Choroid plexus epithelial cell (primary cell): ENCODE results near the gene KLHL41.

Experiments used
- DNase-seq: peaks from one replicate; pipeline ENCODE4 v3.0.0-alpha.2; 2010; ENCODE audit warnings: low read depth
- H3K4me3 ChIP-seq: 2 replicates; pipeline ENCODE4 v1.5.1; 2011; ENCODE audit warnings: low read depth, mild to moderate bottlenecking, control low read depth, low read length, moderate library complexity
- TF ChIP-seq, protein P1 (sequence below): conservative IDR thresholded peaks from 2 replicates; pipeline ENCODE4 v1.5.1; 2011; ENCODE audit warnings: low read depth, mild to moderate bottlenecking, control low read depth, inconsistent platforms, low read length, moderate library complexity

KLHL41 gene

DNA sequence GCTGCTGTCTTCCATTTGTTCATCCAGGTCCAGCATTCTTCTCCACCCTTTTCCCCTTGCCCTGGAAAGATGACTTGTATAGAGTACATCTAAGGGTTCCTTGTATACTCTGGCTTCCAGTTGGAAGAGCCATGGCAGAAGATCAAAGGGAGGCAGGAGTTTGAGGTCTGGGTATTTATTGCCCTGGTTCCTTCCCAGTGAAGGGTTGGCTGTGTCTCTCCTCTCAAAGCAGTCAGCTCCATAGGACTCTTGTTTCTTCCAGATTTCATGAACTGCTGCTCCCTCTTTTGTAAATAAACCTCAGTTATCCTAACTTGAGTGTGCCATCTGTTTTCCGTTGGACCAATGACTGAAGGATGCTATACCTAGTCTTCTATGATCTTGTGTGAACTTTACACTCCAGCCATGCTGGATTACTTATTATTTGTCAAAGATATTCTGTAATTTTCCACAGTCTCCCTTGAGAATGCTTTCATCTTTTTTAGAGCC is 23.8 kb upstream of the KLHL41 start:
- no peak overlapping the region for H3K4me3 ChIP-seq
- no peak for DNase-seq
- TF ChIP-seq, protein P1, sequence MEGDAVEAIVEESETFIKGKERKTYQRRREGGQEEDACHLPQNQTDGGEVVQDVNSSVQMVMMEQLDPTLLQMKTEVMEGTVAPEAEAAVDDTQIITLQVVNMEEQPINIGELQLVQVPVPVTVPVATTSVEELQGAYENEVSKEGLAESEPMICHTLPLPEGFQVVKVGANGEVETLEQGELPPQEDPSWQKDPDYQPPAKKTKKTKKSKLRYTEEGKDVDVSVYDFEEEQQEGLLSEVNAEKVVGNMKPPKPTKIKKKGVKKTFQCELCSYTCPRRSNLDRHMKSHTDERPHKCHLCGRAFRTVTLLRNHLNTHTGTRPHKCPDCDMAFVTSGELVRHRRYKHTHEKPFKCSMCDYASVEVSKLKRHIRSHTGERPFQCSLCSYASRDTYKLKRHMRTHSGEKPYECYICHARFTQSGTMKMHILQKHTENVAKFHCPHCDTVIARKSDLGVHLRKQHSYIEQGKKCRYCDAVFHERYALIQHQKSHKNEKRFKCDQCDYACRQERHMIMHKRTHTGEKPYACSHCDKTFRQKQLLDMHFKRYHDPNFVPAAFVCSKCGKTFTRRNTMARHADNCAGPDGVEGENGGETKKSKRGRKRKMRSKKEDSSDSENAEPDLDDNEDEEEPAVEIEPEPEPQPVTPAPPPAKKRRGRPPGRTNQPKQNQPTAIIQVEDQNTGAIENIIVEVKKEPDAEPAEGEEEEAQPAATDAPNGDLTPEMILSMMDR = no peak

DNA sequence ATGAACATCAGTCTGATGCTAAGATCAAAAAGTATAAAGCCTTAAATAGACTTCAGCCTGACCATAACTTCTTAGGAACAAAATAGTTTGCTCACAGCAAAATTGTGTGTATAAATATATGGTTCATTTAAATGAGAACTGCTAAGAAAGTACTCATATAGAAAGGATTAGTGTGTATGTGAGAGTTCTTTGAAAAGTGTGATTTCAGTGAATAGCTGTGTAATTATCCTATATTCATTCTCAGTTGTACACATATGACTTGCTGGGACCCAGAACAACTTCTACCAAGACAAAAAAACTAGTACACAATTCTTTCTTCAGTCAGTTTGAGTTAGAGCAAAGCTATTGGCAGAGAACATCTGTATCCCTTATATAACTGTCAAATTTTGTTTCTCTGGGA is 23.0 kb upstream of the KLHL41 start:
- no peak for DNase-seq
- no peak overlapping the region for H3K4me3 ChIP-seq
- TF ChIP-seq, protein P1 = no peak

DNA sequence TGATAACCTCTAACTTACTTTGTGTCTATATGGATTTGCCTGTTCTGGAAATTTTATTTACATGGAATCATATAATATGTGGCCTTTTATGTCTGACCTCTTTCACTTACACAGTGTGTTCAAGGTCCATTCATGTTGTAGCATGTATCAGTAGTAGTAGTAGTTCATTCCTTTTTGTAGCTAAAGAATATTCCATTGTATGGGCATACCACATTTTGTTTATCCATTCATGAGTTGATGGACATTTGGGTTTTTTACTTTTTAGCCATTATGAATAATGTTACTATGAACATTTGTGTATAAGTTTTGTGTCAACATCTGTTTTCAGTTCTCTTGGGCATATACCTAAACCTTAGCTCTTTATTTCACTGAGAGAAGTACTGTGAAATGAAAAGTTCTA is 18.7 kb upstream of the KLHL41 start:
- no peak overlapping the region for H3K4me3 ChIP-seq
- TF ChIP-seq, protein P1 = no peak
- DNase-seq = no peak

DNA sequence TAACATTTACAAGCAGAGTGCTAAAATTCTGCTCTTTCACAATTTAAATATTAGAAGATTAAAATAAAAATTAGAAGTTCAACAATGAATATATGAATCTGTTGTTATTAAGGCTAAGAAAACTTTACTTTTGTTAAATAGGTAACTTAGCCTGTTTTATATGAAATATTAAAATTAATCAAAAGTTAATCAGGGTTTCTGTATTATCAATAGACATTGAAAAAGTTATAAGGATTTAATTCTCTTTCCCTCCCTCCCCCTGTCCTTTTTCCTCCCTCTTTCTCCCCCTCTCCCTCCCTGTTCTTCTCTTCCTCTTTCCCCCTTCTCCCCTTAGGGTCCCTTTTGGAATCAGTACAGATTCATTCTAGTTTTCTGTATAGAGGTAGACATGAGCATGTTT is 18.1 kb upstream of the KLHL41 start:
- no peak overlapping the region for H3K4me3 ChIP-seq
- no peak for DNase-seq
- TF ChIP-seq, protein P1 = no peak

DNA sequence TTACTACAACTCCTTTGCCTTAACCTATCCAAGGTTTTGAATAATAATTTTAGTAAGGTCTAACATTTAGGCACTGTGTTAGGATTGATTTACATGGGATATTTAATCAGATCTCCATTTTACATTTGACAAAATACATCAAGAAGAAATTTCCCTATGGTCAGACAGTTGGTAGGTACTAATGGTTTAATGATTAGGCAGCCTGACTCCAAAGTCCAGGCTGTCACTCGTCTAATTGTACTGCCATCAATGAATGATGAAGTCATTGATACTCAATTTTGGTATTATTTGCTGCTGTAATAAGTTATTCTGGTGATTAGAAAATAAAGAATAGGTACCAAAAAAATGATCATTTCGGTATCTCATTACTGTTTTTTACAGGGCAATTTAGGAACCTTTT is 16.1 kb upstream of the KLHL41 start:
- DNase-seq = no peak
- TF ChIP-seq, protein P1 = no peak
- no peak overlapping the region for H3K4me3 ChIP-seq

DNA sequence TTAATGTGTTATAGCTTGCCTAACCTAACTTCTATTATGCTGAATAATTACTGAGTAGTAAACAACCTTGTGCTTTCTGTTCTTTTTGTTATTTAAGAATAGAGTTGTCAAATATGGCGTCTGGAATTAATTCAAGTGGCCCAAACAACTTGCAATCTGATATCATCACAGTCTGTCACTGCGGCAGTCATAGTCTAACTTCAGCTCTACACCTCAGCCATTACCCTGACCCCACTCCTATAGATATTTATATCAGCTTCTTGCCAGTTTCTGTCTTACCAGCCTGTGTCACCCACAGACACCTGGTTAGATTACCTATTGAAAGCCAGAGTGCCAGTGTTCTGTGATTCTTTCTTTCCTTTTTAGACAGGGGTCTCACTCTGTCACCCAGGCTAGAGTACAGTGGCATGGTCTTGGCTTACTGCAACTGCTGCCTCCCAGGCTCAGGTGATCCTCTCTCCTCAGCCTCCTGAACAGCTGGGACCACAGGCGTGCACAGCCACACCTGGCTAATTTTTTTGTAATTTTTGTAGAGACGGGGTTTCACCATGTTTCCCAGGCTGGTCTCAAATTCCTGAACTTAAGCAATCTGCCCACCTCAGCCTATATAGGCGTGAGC is 14.1 kb upstream of the KLHL41 start:
- no peak overlapping the region for H3K4me3 ChIP-seq
- no peak for DNase-seq
- TF ChIP-seq, protein P1 = no peak

DNA sequence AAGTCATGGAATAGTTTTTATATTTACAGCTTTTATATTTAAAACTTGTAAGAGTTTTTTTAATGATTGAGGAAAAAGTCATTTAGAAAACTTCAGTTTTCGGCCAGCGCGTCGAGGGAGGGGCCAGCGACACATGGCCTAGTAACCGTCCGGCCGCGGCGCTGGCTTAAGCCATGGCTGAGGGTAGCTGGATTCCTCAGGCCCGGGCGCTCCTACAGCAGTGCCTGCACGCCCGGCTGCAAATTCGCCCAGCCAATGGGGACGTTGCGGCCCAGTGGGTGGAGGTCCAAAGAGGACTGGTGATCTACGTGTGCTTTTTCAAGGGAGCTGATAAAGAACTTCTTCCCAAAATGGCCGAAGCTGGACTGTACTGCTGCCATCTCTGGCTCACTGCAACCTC is 4.9 kb upstream of the KLHL41 start:
- TF ChIP-seq, protein P1 = no peak
- H3K4me3 ChIP-seq = no peak overlapping the region
- no peak for DNase-seq
